Left renal cortex interstitium (tissue), 4 donors: ENCODE data around the gene ABHD15. TPM values are rescaled to one million over a fixed set of nuclear protein-coding genes. Genes with fewer than 3 reads are reported as not detected.
"Not testable (repeated sequence)": the region's sequence is repeated elsewhere in the genome, so short reads cannot be mapped to it uniquely, and the experiment has no call there.

Source experiments
- DNase-seq, 4 donors: peaks; one replicate each; pipeline ENCODE4 v3.0.0-alpha.2; 2013; ENCODE audit warnings: low read depth in 4 of 4, low spot score in 2 of 4, missing footprints in 1 of 4
- polyA plus RNA-seq, 4 donors: library from polyadenylated mRNA; unstranded; fragments of 120-200 nt; gene quantifications; one replicate each; pipeline ENCODE4 v1.2.1, GENCODE V29; 2013; ENCODE audit not compliant: insufficient read length in 4 of 4

Gene ABHD15
- polyA plus RNA-seq, 4 donors = 6.4 to 7.4 (median 7.1) TPM

- no peak for DNase-seq
Measured at GRCh38 chr17:29571883-29572681, 5.2 kb upstream of the ABHD15 start.

DNA sequence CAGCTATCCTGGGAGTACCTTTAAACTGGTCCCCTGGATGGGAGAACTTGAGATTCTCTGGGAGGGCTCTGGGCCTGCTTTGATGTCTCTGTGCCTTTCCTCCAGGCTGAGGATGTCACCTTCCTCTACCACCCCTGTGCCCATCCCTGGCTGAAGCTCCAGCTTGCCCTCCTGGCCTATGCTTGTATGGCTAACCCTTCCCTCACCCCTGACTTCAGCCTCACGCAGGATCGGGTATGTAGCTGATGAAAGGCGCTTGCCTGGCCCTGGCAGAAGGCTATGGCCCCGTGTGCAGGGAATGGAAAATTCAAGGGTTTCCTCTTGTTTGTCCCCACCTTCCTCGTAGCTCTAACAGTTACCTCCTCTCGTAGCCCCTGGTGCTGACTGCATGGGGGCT, 4.6 kb upstream of the ABHD15 start:
- no peak for DNase-seq

- DNase-seq = no peak
Measured at GRCh38 chr17:29570521-29570920, 3.7 kb upstream of the ABHD15 start.

DNA sequence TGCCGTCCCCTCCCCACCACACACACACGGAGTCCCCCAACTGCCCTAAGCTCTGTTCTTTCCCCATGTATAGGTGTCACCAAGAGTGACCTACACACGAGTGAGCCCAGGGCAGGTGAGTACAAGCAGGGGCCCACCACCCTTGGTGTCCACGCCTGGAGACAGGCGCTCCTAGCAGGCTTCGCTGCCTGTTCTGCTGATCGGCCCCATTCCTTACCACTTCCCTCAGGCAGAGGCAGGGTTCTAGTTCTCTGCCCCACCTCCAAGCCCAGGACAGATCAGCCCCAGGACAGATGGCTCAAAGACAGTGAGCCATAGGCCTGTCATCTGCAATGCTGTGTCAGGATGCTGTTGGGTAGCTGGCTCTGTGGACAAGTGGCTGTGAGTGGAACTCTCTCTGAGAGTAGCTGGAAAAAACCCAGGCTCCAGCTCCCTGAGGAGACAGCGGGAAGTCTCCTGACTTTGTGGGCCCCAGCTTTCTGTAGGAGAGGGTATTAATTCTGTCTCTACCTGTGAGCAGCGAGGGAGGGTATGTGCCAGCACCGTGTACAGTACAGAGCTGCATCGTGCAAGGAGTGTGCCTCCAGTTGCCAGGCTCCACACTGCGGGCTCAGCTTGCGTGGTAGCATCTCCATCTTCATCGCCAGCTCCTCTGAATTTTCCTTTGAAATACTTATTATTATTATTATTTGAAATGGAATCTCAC, 2.6 kb upstream of the ABHD15 start:
- DNase-seq = no peak

- DNase-seq = peak in 1 of 4 donors; percentile 80
Measured at GRCh38 chr17:29568331-29569244, 1.8 kb upstream of the ABHD15 start, which contains the start of gene TP53I13. Gene TP53I13 (plus strand): TSS chr17:29568701. CDS start chr17:29568759, 58 bp downstream.

- no peak for DNase-seq
Measured at GRCh38 chr17:29567554-29568330, 905 bp upstream of the ABHD15 start.

GRCh38 chr17:29567304-29567553, 392 bp upstream of the ABHD15 start:
- no peak for DNase-seq

DNA sequence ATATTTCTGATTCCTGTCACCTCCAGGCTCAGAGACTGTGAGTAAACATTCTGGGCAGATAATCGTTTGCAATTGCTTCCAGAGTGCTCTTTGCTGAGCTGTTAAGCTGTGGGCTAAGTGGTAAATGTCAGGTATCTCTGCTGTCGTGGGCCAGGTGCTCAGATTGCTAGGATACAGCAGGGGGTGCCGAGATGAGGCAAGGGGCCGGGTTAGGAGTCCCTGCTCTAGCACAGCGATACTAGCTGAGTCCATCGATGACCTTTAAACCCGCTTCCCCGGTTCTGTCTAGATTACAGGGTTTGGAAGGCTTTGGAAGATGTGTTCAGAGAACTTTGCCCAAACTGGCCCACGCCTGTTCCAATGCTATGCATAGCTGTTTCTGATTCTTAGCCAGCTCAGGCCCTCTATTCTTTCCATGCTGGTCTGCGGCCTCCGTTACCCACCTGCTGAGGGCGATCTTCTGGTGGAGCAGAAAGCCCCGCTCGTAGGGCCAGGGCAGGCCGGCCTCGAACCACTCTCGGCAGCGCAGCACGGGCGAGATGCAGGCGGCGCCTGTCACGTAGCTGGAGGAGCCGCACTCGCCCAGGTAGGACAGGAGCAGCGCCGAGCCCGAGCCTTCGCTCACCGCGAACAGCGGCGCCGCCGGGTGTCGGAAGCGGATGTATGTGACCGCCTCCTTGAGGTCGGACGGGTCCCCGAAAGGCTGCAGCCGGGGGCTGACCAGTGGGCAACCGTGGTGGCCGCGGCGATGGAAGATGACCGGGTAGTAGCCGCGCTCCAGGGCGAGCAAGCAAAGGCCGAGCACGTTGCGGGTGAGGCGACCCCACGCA, 979 bp downstream of the ABHD15 start:
- no peak for DNase-seq

DNA sequence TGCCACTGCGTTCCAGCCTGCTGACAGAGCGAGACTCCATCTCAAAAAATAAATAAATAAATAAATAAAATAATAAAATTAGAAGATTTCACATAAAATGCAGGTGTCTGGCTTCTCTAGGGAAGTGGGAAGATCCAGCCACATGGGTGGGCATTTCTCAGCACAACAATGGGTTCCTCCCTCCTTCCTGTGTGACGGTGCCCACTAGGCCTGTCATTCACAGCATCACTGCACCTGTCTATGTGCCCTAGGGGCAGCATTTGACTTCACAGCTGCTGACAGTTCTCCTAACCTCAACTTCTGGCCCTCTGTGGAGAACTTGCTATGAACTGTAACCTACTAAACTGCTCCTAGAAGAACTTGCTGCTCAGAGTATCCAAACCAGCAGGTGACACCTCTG, 3.0 kb downstream of the ABHD15 start:
- DNase-seq = no peak

DNA sequence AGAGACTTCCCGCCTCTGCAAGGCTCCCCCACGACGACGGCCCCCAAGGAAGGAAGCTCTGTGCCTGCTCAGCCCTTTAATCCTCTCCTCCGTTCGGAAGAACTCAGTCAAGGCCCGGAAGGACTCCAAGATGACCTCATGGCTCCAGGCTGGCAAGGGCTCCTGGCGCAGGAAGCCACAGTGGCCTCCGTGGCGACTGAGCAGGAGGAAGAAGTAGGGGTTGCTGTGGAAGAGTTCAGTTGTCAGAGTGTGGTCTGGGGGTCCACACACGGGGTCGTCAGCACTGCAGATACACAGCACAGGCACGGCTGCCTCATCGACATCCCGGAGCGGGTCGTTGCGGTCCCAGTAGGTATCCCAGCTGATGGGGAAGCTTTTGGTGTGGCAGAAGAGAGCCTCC, 4.2 kb downstream of the ABHD15 start:
- no peak for DNase-seq

DNA sequence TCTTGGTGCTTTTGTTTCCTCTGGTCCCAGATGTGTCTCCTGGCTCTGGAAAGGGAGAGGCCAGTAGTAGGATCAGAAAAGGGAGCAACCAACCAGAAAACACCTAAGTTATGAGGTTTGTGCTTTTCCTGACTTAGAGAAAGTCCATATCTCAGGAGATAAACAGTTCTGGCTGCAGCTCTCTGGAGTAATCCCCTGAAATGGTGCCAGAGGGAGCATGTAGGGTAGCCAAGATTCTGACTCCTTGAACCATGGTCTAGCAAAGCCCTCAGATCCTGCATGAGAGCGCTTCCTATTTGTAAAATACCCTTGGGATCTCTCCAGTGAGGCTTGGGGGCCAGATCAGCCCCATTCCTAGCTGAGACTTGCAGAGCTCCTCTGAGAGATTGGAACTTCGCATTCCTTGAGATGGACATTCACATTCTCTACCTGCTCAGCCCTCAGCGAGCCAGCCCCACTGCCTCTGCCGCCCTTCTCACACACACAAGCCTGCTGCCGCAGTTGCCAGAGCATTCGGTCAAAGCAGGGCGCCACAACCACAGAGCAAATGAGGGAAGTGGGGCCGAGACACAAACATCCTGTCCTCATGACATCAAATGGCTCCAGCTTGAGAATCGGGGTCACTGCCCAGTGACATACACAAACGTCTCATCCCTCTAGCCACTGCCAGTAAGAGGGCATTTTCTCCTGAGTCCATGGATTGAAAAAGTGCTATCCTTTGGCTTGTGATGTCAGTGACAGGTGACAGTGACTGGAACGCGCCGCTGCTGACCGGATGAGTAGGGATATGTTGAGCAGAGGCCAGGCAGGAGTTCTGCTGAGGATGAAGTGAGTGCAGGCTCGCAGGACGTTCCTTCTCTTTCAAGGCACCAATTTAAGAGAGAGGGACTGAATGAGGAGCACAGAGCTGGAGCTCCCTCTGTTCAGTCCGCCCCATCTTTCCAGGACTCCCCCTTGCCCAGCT, 5.0 kb downstream of the ABHD15 start:
- DNase-seq = no peak

DNA sequence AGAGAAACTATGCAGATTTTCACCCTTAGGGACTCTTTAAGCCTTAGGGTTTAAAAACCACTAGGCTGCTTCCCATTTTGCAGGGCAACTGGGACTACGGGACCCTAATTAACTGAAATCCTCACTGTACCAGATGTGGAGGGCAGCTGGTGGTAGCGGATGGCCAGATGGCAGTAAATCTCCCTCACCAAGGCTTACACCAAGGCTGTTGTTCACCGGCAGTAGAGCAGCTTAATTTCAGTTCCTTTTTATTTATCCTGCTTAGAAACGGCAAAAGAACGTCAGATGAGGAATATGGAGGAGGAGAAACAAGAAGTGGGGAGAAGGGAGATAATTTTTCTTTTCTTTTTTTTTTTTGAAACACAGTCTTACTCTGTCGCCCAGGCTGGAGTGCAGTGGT, 6.5 kb downstream of the ABHD15 start:
- DNase-seq = no peak

- no peak for DNase-seq
Measured at GRCh38 chr17:29559640-29560039, 7.2 kb downstream of the ABHD15 start.

DNA sequence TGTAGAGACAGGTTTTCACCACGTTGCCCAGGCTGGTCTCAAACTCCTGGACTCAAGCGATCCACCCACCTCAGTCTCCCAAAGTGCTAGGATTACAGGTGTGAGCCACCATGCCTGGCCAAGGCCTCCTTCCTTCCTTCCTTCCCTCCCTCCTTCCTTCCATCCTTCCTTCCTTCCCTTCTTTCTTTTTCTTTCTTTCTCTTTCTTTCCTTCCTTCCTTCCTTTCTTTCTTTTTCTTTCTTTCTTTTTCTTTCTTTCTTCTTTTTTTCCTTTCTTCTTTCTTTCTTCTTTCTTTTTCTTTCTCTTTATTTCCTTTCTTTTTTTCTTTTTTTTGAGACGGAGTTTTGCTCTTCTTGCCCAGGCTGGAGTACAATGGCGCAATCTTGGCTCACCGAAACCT, 8.7 kb downstream of the ABHD15 start:
- DNase-seq = not testable (repeated sequence)

- DNase-seq = no peak
Measured at GRCh38 chr17:29557739-29558116, 9.1 kb downstream of the ABHD15 start.

DNA sequence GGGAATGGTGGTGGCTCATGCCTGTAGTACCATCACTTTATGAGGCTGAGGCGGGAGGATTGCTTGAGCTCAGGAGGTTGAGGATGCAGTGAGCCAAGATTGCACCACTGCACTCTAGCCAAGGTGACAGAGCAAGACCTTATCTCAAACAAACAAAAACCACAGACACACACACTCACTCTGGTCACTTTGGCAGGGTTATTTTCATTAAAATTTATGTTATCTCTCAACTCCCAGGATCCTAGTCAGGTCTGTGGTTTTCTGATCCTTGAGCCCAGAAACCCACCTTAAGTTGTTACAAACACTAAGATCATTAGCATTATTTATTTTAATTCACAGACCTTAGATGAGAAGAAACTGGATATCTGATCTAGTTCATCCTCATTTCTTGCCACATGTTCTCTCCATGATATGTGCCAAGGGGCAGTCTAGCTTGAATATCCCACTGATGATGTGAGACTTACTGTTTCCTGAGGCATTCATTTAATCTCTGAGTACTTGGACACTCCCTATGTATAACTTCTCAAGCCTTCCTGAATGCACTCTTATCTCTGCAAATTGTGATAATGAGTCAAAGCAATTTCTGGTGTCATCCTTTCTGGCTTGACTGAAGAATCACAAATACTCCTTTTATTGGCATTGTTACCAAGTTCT, 9.6 kb downstream of the ABHD15 start:
- DNase-seq = no peak

GRCh38 chr17:29555840-29556239, 11.0 kb downstream of the ABHD15 start:
- no peak for DNase-seq
